SJSA1 (cell line): ENCODE data around the gene ABCC6. TPM values are rescaled to one million over a fixed set of nuclear protein-coding genes. Genes with fewer than 3 reads are reported as not detected.
A peak's percentile ranks its signal among the peaks of the same experiment; 100 is the strongest.
"Not testable (repeated sequence)": the region's sequence is repeated elsewhere in the genome, so short reads cannot be mapped to it uniquely, and the experiment has no call there.

Source experiments
- DNase-seq, 2 experiments: peaks; one replicate each; pipeline ENCODE4 v3.0.0-alpha.2; 2015 to 2020; ENCODE audit warnings: low spot score in 2 of 2, low read depth in 1 of 2
- H3K27ac ChIP-seq: fragments of 250-450 bp; sonication (Bioruptor Pico); 2 replicates; pipeline ENCODE4 v1.5.1; 2020; ENCODE audit warnings: mild to moderate bottlenecking, moderate library complexity
- H3K27me3 ChIP-seq: fragments of 250-450 bp; sonication (Bioruptor Pico); replicated peaks from 2 replicates; pipeline ENCODE4 v1.5.1; 2020; ENCODE audit warnings: mild to moderate bottlenecking, moderate library complexity
- H3K36me3 ChIP-seq: fragments of 250-450 bp; sonication (Bioruptor Pico); 2 replicates; pipeline ENCODE4 v1.5.1; 2020; ENCODE audit warnings: mild to moderate bottlenecking
- H3K4me1 ChIP-seq: fragments of 250-450 bp; sonication (Bioruptor Pico); replicated peaks from 2 replicates; pipeline ENCODE4 v1.6.1; 2021; ENCODE audit warnings: mild to moderate bottlenecking
- H3K4me3 ChIP-seq: fragments of 250-450 bp; sonication (Bioruptor Pico); 2 replicates; pipeline ENCODE4 v1.5.1; 2020; ENCODE audit warnings: mild to moderate bottlenecking
- H3K9me3 ChIP-seq: fragments of 250-450 bp; sonication (Bioruptor Pico); replicated peaks from 2 replicates; pipeline ENCODE4 v1.5.1; 2020; ENCODE audit warnings: mild to moderate bottlenecking
- total RNA-seq: library from RNA; depleted of rRNA; stranded (reverse); fragments of >200 nt; shearing (Covaris generic); gene quantifications from 2 replicates; pipeline ENCODE4 v1.2.3, GENCODE V29; 2014

The ABCC6 gene
- total RNA-seq, 1 experiment from 2014 or later, result not detected

GRCh38 chr16:16207787-16208334, 15.4 kb downstream of the ABCC6 start:
- H3K27ac ChIP-seq, H3K36me3 ChIP-seq, H3K4me3 ChIP-seq, H3K4me1 ChIP-seq, H3K9me3 ChIP-seq, DNase-seq, H3K27me3 ChIP-seq: not testable (repeated sequence)

DNA sequence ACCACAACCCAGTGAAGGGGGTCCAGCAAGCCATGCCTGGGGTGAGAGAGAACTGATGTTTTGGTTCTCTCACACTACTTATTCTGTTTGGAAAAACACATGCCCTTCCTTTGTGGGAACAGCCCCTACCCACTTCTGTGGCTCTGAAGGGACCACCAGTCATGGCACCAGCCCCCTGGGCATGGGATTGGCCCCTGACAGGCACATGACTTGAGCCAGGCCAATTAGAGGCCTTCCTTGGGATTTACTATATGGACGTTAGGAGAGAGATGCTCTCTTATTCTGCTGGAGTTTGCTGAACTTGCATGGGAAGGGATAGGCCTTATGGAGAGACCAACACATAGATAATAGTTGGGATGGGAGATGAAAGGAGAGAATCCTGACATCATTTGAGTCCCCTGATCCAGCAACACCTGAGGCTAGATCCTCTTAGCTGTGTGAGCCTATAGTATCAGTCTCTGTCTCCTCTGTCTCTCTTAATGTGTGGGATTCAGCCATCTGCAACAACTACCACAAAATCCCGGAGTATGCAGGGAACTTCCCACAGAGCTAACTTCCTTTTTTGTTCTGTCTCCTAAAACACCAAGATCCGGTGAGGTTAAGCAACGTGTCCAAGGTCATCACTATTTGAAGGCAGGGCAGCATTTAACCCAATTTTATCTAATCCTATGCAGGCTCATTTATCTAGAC, 16.1 kb downstream of the ABCC6 start:
- not testable (repeated sequence) for DNase-seq, H3K27me3 ChIP-seq, H3K4me1 ChIP-seq, H3K4me3 ChIP-seq, H3K36me3 ChIP-seq, H3K27ac ChIP-seq, H3K9me3 ChIP-seq

- not testable (repeated sequence) for H3K4me1 ChIP-seq, H3K27me3 ChIP-seq, H3K4me3 ChIP-seq, H3K9me3 ChIP-seq, H3K36me3 ChIP-seq, H3K27ac ChIP-seq
- peak in 1 of 2 experiments; percentile 3 for DNase-seq
Measured at GRCh38 chr16:16205864-16206263, 17.4 kb downstream of the ABCC6 start.

GRCh38 chr16:16204552-16204951, 18.7 kb downstream of the ABCC6 start:
- not testable (repeated sequence) for H3K27me3 ChIP-seq, H3K27ac ChIP-seq, H3K4me1 ChIP-seq, H3K36me3 ChIP-seq, H3K9me3 ChIP-seq, H3K4me3 ChIP-seq
- peak in 1 of 2 experiments; percentile 16 for DNase-seq

GRCh38 chr16:16203494-16203893, 19.8 kb downstream of the ABCC6 start:
- not testable (repeated sequence) for H3K9me3 ChIP-seq, H3K36me3 ChIP-seq, H3K4me3 ChIP-seq, H3K4me1 ChIP-seq, H3K27ac ChIP-seq, H3K27me3 ChIP-seq
- peak in 1 of 2 experiments; percentile 21 for DNase-seq

DNA sequence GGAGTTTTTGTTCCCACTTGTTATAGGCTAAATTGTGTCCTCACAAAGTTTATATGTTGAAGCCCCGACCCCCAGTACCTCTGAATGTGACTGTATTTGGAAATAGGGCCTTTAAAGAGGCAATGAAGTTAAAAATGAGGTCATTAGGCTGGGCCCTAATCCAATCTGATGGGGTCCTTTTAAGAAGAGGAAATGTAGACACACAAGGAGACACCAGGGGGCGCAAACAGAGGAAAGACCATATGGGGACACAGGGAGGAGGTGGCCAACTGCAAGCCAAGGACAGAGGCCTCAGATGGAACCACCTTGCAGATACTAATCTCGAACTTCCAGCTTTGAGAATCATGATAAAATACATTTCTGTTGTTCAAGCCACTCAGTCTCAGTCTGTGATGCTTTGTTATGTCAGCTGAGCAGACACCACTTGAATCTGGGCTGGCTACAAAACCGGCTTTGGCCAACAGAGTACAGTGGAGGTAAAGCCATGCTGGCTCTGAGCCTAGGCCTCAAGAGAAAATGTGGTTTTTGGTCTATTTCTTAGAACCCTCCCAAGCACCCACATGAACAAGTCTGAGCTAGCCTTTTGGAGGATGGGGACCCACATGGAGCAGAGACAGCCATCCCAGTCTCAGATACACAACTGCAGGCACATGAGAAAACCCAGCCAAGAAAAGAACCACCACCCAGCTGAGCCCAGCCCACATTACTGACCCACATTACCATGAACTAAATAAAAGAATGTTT, 20.7 kb downstream of the ABCC6 start:
- not testable (repeated sequence) for H3K27ac ChIP-seq, H3K4me1 ChIP-seq, H3K4me3 ChIP-seq, H3K27me3 ChIP-seq, H3K36me3 ChIP-seq, H3K9me3 ChIP-seq
- DNase-seq, result peak in 1 of 2 experiments; percentile 69

DNA sequence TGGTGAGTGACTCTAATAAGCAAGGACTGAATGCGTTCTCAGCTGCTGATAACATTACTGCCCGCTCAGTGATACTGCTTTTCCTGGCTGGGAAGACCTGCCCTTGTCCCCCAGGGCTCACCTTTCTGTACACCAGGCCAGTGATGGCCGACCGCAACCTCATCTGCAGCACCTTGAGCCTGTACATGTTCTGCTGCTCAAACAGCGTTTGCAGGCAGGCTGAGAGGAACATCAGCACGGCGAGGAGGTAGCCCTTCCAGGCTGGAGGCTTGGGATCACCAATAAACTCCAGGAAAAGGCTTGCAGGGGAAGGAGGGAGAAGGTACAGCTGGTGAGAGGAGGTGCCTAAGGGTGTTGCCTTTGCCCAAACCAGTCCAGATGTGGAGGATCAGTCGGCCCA, 21.4 kb downstream of the ABCC6 start:
- H3K27ac ChIP-seq, H3K4me1 ChIP-seq: not testable (repeated sequence)

GRCh38 chr16:16200391-16200790, 22.9 kb downstream of the ABCC6 start:
- H3K27ac ChIP-seq, H3K4me3 ChIP-seq, H3K36me3 ChIP-seq, H3K27me3 ChIP-seq, H3K9me3 ChIP-seq, H3K4me1 ChIP-seq, DNase-seq: not testable (repeated sequence)

More for the DNA sequence above, 21.4 kb downstream of the ABCC6 start:
- DNase-seq, H3K4me3 ChIP-seq, H3K36me3 ChIP-seq, H3K9me3 ChIP-seq, H3K27me3 ChIP-seq: not testable (repeated sequence)

DNA sequence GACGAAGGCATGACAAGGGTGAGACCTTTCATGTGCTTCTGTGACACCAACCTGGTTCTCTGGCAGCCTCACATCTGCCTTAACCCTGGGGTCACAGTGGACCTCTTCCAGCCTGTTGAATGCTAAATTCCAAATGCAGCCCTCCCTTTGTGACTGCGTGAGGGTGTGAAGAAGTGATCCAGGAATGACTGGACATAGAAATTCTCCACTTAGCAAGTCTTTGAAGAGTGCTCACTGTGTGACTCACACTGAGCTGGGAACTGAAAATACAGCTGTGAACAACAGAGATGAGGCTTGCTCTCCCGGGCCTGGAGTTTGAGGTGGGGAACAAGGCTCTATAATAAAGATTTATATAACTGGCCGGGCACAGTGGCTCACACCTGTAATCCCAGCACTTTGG, 23.9 kb downstream of the ABCC6 start:
- H3K27me3 ChIP-seq, DNase-seq, H3K9me3 ChIP-seq, H3K27ac ChIP-seq, H3K4me1 ChIP-seq, H3K4me3 ChIP-seq, H3K36me3 ChIP-seq: not testable (repeated sequence)

DNA sequence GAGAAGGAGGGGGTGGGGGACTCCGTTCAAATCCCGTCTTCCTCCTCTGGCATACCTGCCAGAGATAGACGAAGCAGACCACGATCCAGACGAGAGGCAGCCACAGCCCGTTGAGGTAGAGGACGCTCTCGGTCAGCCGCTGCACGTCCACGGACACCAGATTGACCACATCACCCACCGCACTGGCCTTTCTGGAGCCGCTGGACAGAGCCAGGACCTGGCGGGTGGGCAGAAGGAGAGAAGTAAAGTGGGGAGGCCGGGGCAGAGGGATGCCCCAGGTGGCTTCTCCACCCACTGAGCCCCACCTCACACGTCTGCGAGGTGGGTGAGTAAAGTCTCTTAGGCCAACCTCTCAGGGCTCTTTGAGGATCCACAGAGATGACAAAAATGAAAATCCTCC, 25.3 kb downstream of the ABCC6 start:
- no peaks in the 10 kb centered on the region for H3K9me3 ChIP-seq
- H3K4me3 ChIP-seq, result no peak overlapping the region
- no peak for DNase-seq
- H3K27ac ChIP-seq, result no peak overlapping the region
- no peaks in the 10 kb centered on the region for H3K36me3 ChIP-seq
- H3K4me1 ChIP-seq, result no peaks in the 10 kb centered on the region
- H3K27me3 ChIP-seq, result no peaks in the 10 kb centered on the region

- no peaks in the 10 kb centered on the region for H3K4me1 ChIP-seq
- no peak for DNase-seq
- no peak overlapping the region for H3K27ac ChIP-seq
- no peaks in the 10 kb centered on the region for H3K36me3 ChIP-seq
- no peak overlapping the region for H3K4me3 ChIP-seq
- no peaks in the 10 kb centered on the region for H3K27me3 ChIP-seq
- H3K9me3 ChIP-seq, result no peaks in the 10 kb centered on the region
Measured at GRCh38 chr16:16197331-16197730, 26.0 kb downstream of the ABCC6 start.

DNA sequence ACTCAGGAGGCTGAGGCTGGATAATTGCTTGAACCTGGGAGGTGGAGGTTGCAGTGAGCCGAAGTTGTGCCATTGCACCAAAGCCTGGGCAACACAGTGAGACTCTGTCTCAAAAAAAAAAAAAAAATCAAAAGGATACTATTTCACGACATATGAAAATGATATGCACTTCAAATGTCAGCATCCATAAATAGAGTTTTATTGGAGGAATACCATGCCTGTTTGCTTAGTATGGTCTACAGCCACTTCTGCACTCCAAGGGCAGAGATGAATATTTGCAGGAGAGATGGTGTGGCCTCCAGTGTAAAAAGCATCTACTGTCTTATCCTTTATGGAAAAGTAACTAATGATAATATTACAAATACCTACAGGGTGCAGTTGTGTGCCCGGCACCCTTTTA, 27.2 kb downstream of the ABCC6 start:
- Histone ChIP-seq H3K4me1 (no peaks in the 10 kb centered on the region), H3K4me3 (no peak overlapping the region), H3K36me3 (no peaks in the 10 kb centered on the region), H3K9me3 (no peaks in the 10 kb centered on the region), H3K27me3 (no peaks in the 10 kb centered on the region), H3K27ac (no peak overlapping the region)
- DNase-seq, result no peak

DNA sequence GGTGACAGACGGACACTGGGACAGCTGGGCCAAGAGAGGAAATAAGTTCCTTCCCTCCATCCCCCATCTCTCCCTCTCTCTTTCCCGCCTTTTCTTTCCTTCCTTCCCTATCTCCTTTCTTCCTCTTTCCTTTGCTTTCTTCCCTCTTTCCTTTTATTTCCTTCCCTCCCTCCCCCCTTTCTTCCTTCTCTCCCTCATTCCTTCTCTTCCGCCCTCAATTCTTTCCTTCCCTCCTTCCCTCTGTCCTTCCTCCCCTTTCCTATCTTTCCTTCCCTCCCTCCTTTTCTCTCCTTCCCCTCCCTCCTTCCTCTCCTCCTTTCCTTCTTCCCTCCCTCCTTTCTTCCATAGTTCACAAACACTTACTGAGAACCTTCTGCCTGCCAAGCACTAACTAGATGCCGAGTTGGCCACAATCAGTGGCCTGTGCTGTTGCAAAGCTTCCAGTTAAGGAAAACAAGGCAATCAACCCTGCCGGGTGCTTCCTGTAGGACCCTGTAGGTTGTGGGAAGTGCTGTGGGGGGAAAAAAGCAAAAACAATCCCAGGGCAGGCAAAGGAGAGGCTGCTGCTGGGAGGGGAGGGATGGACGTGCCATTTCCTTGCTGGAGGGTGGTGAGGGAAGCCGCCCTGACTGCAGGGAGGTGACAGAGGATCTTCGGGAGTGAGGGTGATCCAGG, 31.7 kb downstream of the ABCC6 start:
- Histone ChIP-seq H3K36me3 (no peaks in the 10 kb centered on the region), H3K9me3 (no peaks in the 10 kb centered on the region), H3K4me3 (no peak overlapping the region), H3K27ac (no peak overlapping the region), H3K4me1 (no peaks in the 10 kb centered on the region), H3K27me3 (no peaks in the 10 kb centered on the region)
- DNase-seq, result no peak

GRCh38 chr16:16190966-16191365, 32.3 kb downstream of the ABCC6 start:
- not testable (repeated sequence) for H3K36me3 ChIP-seq, H3K4me1 ChIP-seq, H3K27ac ChIP-seq, H3K4me3 ChIP-seq, DNase-seq, H3K9me3 ChIP-seq, H3K27me3 ChIP-seq
